OCI-LY3 (cell line): ENCODE measurements around the gene MCF2L2.

ENCODE experiments used
- EZH2phosphoT487 ChIP-seq: fragments of 200-600 bp; shearing (Covaris generic); IDR thresholded peaks from 2 replicates; pipeline ENCODE4 v1.6.1; 2018; ENCODE audit warnings: antibody characterized with exemption, mixed run types, low read depth
- TF ChIP-seq, protein P1 (sequence below): fragments of 200-600, 300-600 bp; sonication (generic); IDR thresholded peaks from 2 replicates; pipeline ENCODE4 v1.5.1; 2014; ENCODE audit warnings: antibody characterized with exemption, low read length, low read depth

DNA sequence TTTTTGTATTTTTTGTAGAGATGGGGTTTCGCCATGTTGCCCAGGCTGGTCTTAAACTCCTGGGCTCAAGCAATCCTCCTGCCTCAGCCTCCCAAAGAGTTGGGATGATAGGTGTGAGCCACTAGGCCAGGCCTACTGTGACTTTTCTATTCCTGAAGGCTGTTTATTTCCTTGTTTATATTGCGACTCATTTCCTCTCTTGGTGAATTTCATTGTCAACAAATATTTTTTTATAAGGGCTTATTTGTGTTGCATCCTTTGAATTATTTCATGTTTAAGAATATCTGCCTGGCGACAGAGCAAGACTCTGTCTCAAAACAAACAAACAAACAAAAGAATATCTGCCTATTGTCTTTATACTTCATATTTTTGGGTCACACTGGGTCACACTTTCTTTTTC, 299.7 kb downstream of the MCF2L2 start:
- TF ChIP-seq, protein P1, sequence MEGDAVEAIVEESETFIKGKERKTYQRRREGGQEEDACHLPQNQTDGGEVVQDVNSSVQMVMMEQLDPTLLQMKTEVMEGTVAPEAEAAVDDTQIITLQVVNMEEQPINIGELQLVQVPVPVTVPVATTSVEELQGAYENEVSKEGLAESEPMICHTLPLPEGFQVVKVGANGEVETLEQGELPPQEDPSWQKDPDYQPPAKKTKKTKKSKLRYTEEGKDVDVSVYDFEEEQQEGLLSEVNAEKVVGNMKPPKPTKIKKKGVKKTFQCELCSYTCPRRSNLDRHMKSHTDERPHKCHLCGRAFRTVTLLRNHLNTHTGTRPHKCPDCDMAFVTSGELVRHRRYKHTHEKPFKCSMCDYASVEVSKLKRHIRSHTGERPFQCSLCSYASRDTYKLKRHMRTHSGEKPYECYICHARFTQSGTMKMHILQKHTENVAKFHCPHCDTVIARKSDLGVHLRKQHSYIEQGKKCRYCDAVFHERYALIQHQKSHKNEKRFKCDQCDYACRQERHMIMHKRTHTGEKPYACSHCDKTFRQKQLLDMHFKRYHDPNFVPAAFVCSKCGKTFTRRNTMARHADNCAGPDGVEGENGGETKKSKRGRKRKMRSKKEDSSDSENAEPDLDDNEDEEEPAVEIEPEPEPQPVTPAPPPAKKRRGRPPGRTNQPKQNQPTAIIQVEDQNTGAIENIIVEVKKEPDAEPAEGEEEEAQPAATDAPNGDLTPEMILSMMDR = no peak
- no peak for TF ChIP-seq EZH2phosphoT487
